GM04503 (cell line): ENCODE data around the gene EFEMP2.

ENCODE experiments used
- DNase-seq: peaks from one replicate; pipeline ENCODE4 v3.0.0-alpha.2; 2012; ENCODE audit warnings: low read depth

Gene EFEMP2

GRCh38 chr11:65821107-65821506, 51.5 kb downstream of the EFEMP2 start:
- DNase-seq, result no peak

GRCh38 chr11:65817835-65818680, 54.5 kb downstream of the EFEMP2 start:
- peak; percentile 17 for DNase-seq

- no peak for DNase-seq
Measured at GRCh38 chr11:65817312-65817834, 55.2 kb downstream of the EFEMP2 start.

- no peak for DNase-seq
Measured at GRCh38 chr11:65816696-65817095, 55.9 kb downstream of the EFEMP2 start.
